WTC11 (cell line): ENCODE data around the gene ACSF2. TPM values are rescaled to one million over a fixed set of nuclear protein-coding genes. Genes with fewer than 3 reads are reported as not detected.

Experiments
- ATAC-seq: fragments of 200-7000 bp; cut with Tn5 transposase; 2 replicates; pipeline ENCODE4 v1.10.0; 2021; ENCODE audit warnings: mild to moderate bottlenecking, moderate library complexity
- CTCF ChIA-PET: fragments of 300-600 bp; sonication (Branson Sonifier 250); formaldehyde crosslinking; loops from one replicate; lab custom pipeline; 2021; ENCODE audit warnings: antibody characterized with exemption; lab: Charles Lee
- POLR2A ChIA-PET: fragments of 350-600 bp; sonication (Branson Sonifier 250); formaldehyde crosslinking; loops from one replicate; lab custom pipeline; 2021; ENCODE audit warnings: antibody characterized with exemption; lab: Charles Lee
- DNase-seq: peaks from one replicate; pipeline ENCODE4 v3.0.0; 2021; ENCODE audit warnings: low spot score
- H3K27ac Mint-ChIP-seq: 2 replicates; pipeline ENCODE4 v1.8.0; 2021; ENCODE audit warnings: mixed read lengths
- H3K27me3 Mint-ChIP-seq: 2 replicates; pipeline ENCODE4 v1.8.0; 2021; ENCODE audit warnings: low read depth, mild to moderate bottlenecking, moderate library complexity, mixed read lengths
- H3K36me3 Mint-ChIP-seq: 2 replicates; pipeline ENCODE4 v1.8.0; 2021; ENCODE audit warnings: mixed read lengths
- H3K4me1 Mint-ChIP-seq: 2 replicates; pipeline ENCODE4 v1.8.0; 2022; ENCODE audit warnings: mixed read lengths
- H3K4me3 Mint-ChIP-seq: 2 replicates; pipeline ENCODE4 v1.8.0; 2021; ENCODE audit warnings: mild to moderate bottlenecking, moderate library complexity, mixed read lengths
- H3K9me3 Mint-ChIP-seq: 2 replicates; pipeline ENCODE4 v1.8.0; 2021; ENCODE audit warnings: mixed read lengths
- ATF1 ChIP-seq: sonication (generic); formaldehyde crosslinking; IDR thresholded peaks from 2 replicates; pipeline ENCODE4 v1.8.1; 2023; ENCODE audit warnings: mild to moderate bottlenecking, moderate library complexity, missing genetic modification reagents
- STAT6 ChIP-seq: sonication (generic); formaldehyde crosslinking; conservative IDR thresholded peaks from 2 replicates; pipeline ENCODE4 v1.8.1; 2023; ENCODE audit warnings: mild to moderate bottlenecking, low read depth, missing genetic modification reagents, moderate library complexity
- USF1 ChIP-seq: sonication (generic); formaldehyde crosslinking; IDR thresholded peaks from 2 replicates; pipeline ENCODE4 v1.8.0; 2022; ENCODE audit warnings: mild to moderate bottlenecking, missing genetic modification reagents
- ZNF532 ChIP-seq: fragments of 250-450 bp; sonication (Bioruptor Pico); IDR thresholded peaks from 2 replicates; pipeline ENCODE4 v1.9.0; 2021; ENCODE audit warnings: mild to moderate bottlenecking, borderline replicate concordance
- total RNA-seq: library from RNA; stranded (reverse); gene quantifications from 3 replicates; pipeline ENCODE4 v1.2.3, GENCODE V29; 2021
- TF ChIP-seq, protein P1 (sequence below): fragments of 250-450 bp; sonication (Bioruptor Pico); IDR thresholded peaks from 2 replicates; pipeline ENCODE4 v1.8.0; 2021; ENCODE audit warnings: mild to moderate bottlenecking
- TF ChIP-seq, protein P2 (sequence below): sonication (generic); formaldehyde crosslinking; IDR thresholded peaks from 2 replicates; pipeline ENCODE4 v1.8.1; 2023; ENCODE audit warnings: mild to moderate bottlenecking, moderate library complexity, missing genetic modification reagents

The ACSF2 gene
- total RNA-seq, 1 experiment from 2014 or later, result 19.9 TPM

- ChIA-PET POLR2A (interaction anchor here (1.0 kb wide), 1 partner anchor 9 kb away, joined by 3 read pairs; no protein-coding TSS in a partner anchor), CTCF (no interaction called here)
- Mint-ChIP-seq H3K4me1 (peaks cover 6% of the 10 kb centered on the region), H3K36me3 (no peaks in the 10 kb centered on the region), H3K27ac (no peak overlapping the region), H3K9me3 (no peaks in the 10 kb centered on the region), H3K27me3 (no peaks in the 10 kb centered on the region; the same call in 1 of the 2 replicates), H3K4me3 (no peak overlapping the region)
- TF ChIP-seq ATF1 (CRISPR knock-in tag) (no peak), ZNF532 (CRISPR knock-in tag) (no peak), USF1 (CRISPR knock-in tag) (no peak), STAT6 (CRISPR knock-in tag) (no peak)
- TF ChIP-seq, protein P1, sequence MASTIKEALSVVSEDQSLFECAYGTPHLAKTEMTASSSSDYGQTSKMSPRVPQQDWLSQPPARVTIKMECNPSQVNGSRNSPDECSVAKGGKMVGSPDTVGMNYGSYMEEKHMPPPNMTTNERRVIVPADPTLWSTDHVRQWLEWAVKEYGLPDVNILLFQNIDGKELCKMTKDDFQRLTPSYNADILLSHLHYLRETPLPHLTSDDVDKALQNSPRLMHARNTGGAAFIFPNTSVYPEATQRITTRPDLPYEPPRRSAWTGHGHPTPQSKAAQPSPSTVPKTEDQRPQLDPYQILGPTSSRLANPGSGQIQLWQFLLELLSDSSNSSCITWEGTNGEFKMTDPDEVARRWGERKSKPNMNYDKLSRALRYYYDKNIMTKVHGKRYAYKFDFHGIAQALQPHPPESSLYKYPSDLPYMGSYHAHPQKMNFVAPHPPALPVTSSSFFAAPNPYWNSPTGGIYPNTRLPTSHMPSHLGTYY (CRISPR knock-in tag), result no peak
- TF ChIP-seq, protein P2, sequence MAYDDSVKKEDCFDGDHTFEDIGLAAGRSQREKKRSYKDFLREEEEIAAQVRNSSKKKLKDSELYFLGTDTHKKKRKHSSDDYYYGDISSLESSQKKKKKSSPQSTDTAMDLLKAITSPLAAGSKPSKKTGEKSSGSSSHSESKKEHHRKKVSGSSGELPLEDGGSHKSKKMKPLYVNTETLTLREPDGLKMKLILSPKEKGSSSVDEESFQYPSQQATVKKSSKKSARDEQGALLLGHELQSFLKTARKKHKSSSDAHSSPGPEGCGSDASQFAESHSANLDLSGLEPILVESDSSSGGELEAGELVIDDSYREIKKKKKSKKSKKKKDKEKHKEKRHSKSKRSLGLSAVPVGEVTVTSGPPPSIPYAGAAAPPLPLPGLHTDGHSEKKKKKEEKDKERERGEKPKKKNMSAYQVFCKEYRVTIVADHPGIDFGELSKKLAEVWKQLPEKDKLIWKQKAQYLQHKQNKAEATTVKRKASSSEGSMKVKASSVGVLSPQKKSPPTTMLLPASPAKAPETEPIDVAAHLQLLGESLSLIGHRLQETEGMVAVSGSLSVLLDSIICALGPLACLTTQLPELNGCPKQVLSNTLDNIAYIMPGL, result no peak
- no peak for ATAC-seq
- DNase-seq, result no peak
Observed at GRCh38 chr17:50523208-50523607, 97.2 kb downstream of the ACSF2 start.

Other genes starting within 250 kb of the ACSF2 start
- 46.1 to 52.1 TPM (median 50.4 TPM) in 3 replicates for gene COL1A1, start 224.6 kb upstream of the ACSF2 start, total RNA-seq
- gene TMEM92, start 151.8 kb upstream of the ACSF2 start, total RNA-seq, result 9.8 to 10.4 TPM (median 10.3 TPM) in 3 replicates
- 35.7 to 39.7 TPM (median 37.9 TPM) in 3 replicates for gene XYLT2, start 80.1 kb upstream of the ACSF2 start, total RNA-seq
- 66.7 to 80.5 TPM (median 69.8 TPM) in 3 replicates for gene MRPL27, start 53.0 kb upstream of the ACSF2 start, total RNA-seq
- gene EME1, start 53.0 kb upstream of the ACSF2 start, total RNA-seq, result 22.8 to 27.1 TPM (median 24.9 TPM) in 3 replicates
- 89.3 to 108 TPM (median 90.4 TPM) in 3 replicates for gene LRRC59, start 28.7 kb upstream of the ACSF2 start, total RNA-seq
- gene CHAD, start 42.7 kb downstream of the ACSF2 start, total RNA-seq, result 0.09 TPM in 2 of 3 replicates, not detected in the other
- gene RSAD1, start 52.6 kb downstream of the ACSF2 start, total RNA-seq, result 35.1 to 41.5 TPM (median 40.5 TPM) in 3 replicates
- 5.7 to 6.9 TPM (median 6.6 TPM) in 3 replicates for gene MYCBPAP, start 82.2 kb downstream of the ACSF2 start, total RNA-seq
- gene EPN3, start 106.5 kb downstream of the ACSF2 start, total RNA-seq, result 6.9 to 8.8 TPM (median 8.1 TPM) in 3 replicates
- 24.6 to 30.6 TPM (median 26.3 TPM) in 3 replicates for gene SPATA20, start 121.0 kb downstream of the ACSF2 start, total RNA-seq
- gene CACNA1G, start 134.5 kb downstream of the ACSF2 start, total RNA-seq, result 5.4 to 6.7 TPM (median 6.2 TPM) in 3 replicates
- 0.92 to 2.6 TPM (median 0.99 TPM) in 3 replicates for gene ABCC3, start 208.7 kb downstream of the ACSF2 start, total RNA-seq